Femur (tissue), 1 donor: ENCODE results near the gene AUH.

Experiments
- DNase-seq: peaks from one replicate; pipeline ENCODE4 v3.0.0-alpha.2; 2017

Gene AUH

GRCh38 chr9:91241909-91242308, 119.8 kb downstream of the AUH start:
- DNase-seq = no peak

GRCh38 chr9:91240596-91241165, 121.0 kb downstream of the AUH start:
- DNase-seq = no peak

- no peak for DNase-seq
These were observed 122.2 kb downstream of the AUH start for GRCh38 chr9:91239367-91240111.

GRCh38 chr9:91234523-91234922, 127.2 kb downstream of the AUH start:
- no peak for DNase-seq

GRCh38 chr9:91231619-91232018, 130.1 kb downstream of the AUH start:
- no peak for DNase-seq

GRCh38 chr9:91223000-91223399, 138.7 kb downstream of the AUH start:
- no peak for DNase-seq

- DNase-seq = no peak
These were observed 139.3 kb downstream of the AUH start for GRCh38 chr9:91222457-91222856.

- no peak for DNase-seq
These were observed 140.4 kb downstream of the AUH start for GRCh38 chr9:91221332-91221731.

GRCh38 chr9:91220491-91221135, 141.1 kb downstream of the AUH start:
- DNase-seq = no peak

- DNase-seq = no peak
These were observed 141.7 kb downstream of the AUH start for GRCh38 chr9:91220021-91220420.

- no peak for DNase-seq
These were observed 142.2 kb downstream of the AUH start for GRCh38 chr9:91219557-91219956.

- no peak for DNase-seq
These were observed 144.3 kb downstream of the AUH start for GRCh38 chr9:91217388-91217787.

GRCh38 chr9:91214867-91215266, 146.9 kb downstream of the AUH start:
- DNase-seq = no peak

GRCh38 chr9:91214086-91214485, 147.6 kb downstream of the AUH start:
- no peak for DNase-seq

GRCh38 chr9:91212596-91213243, 149.0 kb downstream of the AUH start:
- no peak for DNase-seq

- DNase-seq = no peak
These were observed 149.8 kb downstream of the AUH start for GRCh38 chr9:91211919-91212318.

GRCh38 chr9:91211414-91211813, 150.3 kb downstream of the AUH start:
- DNase-seq = no peak

- DNase-seq = no peak
These were observed 151.4 kb downstream of the AUH start for GRCh38 chr9:91210318-91210717.

- DNase-seq = no peak
These were observed 152.9 kb downstream of the AUH start for GRCh38 chr9:91208837-91209236.

GRCh38 chr9:91208419-91208745, 153.3 kb downstream of the AUH start:
- DNase-seq = no peak

GRCh38 chr9:91207729-91208418, 153.8 kb downstream of the AUH start:
- DNase-seq = no peak

- DNase-seq = no peak
These were observed 154.4 kb downstream of the AUH start for GRCh38 chr9:91207397-91207728.

- DNase-seq = no peak
These were observed 154.9 kb downstream of the AUH start for GRCh38 chr9:91206806-91207205.
